Esophagus (tissue), 2 donors: ENCODE data around the gene ADAMTSL3. TPM values are rescaled to one million over a fixed set of nuclear protein-coding genes. Genes with fewer than 3 reads are reported as not detected.
"Not testable (repeated sequence)": the region's sequence is repeated elsewhere in the genome, so short reads cannot be mapped to it uniquely, and the experiment has no call there.

ENCODE experiments used
- H3K27ac ChIP-seq, 2 donors: one replicate each; pipeline ENCODE4 v1.5.1; 2013; ENCODE audit warnings: low read depth in 2 of 2, mild to moderate bottlenecking in 2 of 2, inconsistent platforms in 1 of 2, low read length in 1 of 2, moderate library complexity in 1 of 2
- H3K27me3 ChIP-seq, 2 donors: one replicate each; pipeline ENCODE4 v1.6.1; 2013; ENCODE audit warnings: low read length in 2 of 2, control low read depth in 1 of 2, mild to moderate bottlenecking in 1 of 2; ENCODE audit not compliant: insufficient read depth in 2 of 2, control insufficient read depth in 1 of 2
- H3K36me3 ChIP-seq, 2 donors: one replicate each; pipeline ENCODE4 v1.6.1; 2013; ENCODE audit warnings: low read length in 1 of 2; ENCODE audit not compliant: control insufficient read depth in 2 of 2, insufficient read depth in 2 of 2
- H3K4me1 ChIP-seq, 2 donors: one replicate each; pipeline ENCODE4 v1.6.1; 2013; ENCODE audit warnings: low read length in 1 of 2; ENCODE audit not compliant: control insufficient read depth in 2 of 2, insufficient read depth in 2 of 2
- H3K4me3 ChIP-seq, 2 donors: one replicate each; pipeline ENCODE4 v1.5.1; 2013; ENCODE audit warnings: low read length in 2 of 2, mild to moderate bottlenecking in 2 of 2, low read depth in 1 of 2, moderate library complexity in 1 of 2
- H3K9me3 ChIP-seq, 2 donors: one replicate each; pipeline ENCODE4 v1.6.1; 2013; ENCODE audit warnings: mild to moderate bottlenecking in 2 of 2, low read depth in 1 of 2, low read length in 1 of 2, moderate library complexity in 1 of 2; ENCODE audit not compliant: control insufficient read depth in 2 of 2, insufficient read depth in 1 of 2
- WGBS, 2 donors: extraction: QIAGEN DNeasy Blood & Tissue Kit; methylation state at CpG; one replicate each; pipeline ENCODE4 v1.1.7; 2013; 5-methylcytosine and 5-hydroxymethylcytosine counted together
- polyA plus RNA-seq, 2 donors: library from polyadenylated mRNA; stranded (reverse); fragments of 200-250 nt; gene quantifications; one replicate each; pipeline ENCODE4 v1.2.3, GENCODE V29; 2013
- donor health status: healthy with polysubstance abuse.
- donor health status: Bipolar disorder and iron deficiency.

ADAMTSL3 gene
- polyA plus RNA-seq, 2 donors = 0.18 TPM

DNA sequence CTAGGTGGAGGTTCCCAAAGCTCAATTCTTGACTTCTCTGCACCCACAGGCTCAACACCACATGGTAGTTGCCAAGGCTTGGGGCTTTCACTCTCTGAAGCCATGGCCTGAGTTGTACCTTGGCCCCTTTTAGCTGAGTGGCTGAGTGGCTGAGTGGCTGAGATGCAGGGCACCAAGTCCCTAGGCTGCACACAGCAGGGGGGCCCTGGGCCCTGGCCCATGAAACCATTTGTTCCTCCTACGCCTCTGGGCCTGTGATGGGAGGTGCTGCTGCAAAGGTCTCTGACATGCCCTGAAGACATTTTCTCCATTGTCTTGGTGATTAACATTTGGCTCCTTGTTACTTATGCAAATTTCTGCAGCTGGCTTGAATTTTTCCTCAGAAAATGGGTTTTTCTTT, 103.4 kb downstream of the ADAMTSL3 start:
- not testable (repeated sequence) for H3K4me1 ChIP-seq, H3K9me3 ChIP-seq, H3K27me3 ChIP-seq, H3K27ac ChIP-seq, H3K4me3 ChIP-seq, H3K36me3 ChIP-seq
- WGBS, 2 donors = 75 to 89% methylated on average over 1 of the region's 1 CpG

DNA sequence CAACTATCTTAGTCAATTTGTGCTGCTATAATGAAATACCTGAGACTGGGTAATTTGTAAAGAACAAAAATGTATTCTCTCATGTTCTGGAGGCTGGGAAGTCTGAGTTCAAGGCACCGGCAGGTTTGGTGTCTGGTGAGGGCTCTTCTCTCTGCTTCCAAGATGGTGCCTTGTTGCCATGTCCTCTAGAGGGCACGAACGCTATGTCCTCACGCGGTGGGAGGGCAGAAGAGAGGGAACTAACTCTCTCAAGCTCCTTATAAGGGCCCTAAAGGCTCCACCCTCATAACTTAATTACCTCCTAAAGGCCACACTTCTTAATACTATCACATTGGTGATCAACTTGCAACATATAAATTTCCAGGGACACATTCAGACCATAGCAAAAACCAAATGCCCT, 108.4 kb downstream of the ADAMTSL3 start:
- 92 to 95% methylated on average over 5 of the region's 5 CpGs for WGBS, 2 donors
- Histone ChIP-seq H3K9me3 (peaks cover 0 to under 1% of the 10 kb centered on the region in 2 donors), H3K27me3 (no peaks in the 10 kb centered on the region), H3K4me3 (no peak overlapping the region), H3K27ac (no peak overlapping the region), H3K36me3 (no peaks in the 10 kb centered on the region), H3K4me1 (no peaks in the 10 kb centered on the region)

DNA sequence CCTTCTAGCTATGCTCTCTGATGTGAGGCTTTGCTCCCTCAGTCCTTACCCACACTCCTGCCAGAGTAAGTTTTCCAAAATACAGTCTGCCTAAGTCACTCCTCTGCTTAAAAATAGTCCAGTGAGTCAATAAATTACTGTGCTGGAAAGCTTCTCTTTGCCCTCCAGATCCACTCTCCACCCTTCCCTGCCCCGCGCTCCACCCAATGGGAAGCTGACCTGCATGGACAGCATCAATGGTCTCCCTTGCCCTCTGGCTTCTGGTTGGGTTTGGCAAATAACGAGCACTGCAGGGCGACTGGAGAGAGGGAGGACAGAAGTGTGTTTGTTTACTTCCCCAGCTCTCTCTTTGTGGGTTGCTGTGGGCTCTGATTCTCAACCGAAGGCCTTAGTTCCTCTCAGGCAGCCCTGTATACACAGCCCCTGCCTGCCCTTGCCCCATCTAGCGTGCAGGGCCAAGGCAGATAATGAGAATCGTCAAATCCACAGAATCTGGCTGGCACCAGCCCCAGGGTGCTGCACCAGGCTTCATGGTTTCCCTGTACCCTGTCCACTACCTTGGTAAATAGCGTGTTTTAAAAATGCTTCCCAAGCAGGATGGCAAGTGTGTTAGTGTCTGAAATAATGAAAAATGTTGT, 110.4 kb downstream of the ADAMTSL3 start:
- Histone ChIP-seq H3K9me3 (no peaks in the 10 kb centered on the region), H3K4me3 (no peak overlapping the region), H3K27ac (no peak overlapping the region), H3K27me3 (no peaks in the 10 kb centered on the region), H3K36me3 (no peaks in the 10 kb centered on the region), H3K4me1 (no peaks in the 10 kb centered on the region)
- WGBS, 2 donors = 69% methylated on average over 8 of the region's 8 CpGs

DNA sequence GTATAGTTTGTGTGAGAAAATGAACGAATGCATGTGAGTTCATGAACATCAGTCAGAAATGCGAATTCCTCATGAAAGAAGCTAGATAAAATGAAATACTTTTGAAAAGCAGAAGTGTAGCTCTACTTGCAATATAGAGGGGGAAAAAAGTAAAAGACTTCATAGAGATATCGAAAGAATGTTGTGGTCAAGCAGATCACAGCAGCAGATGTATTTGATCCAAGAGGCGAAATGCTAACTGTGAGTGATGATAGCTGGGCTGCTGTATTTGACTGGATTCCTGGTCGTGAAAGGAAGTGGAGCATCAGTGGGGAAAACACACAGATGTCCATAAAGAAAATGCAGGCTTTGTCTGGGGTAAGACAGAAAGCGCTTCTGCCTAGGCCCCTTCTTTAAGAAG, 112.4 kb downstream of the ADAMTSL3 start:
- no peaks in the 10 kb centered on the region for H3K4me1 ChIP-seq
- WGBS, 2 donors = 80 to 85% methylated on average over 6 of the region's 6 CpGs
- no peak overlapping the region for H3K4me3 ChIP-seq
- H3K27me3 ChIP-seq = no peaks in the 10 kb centered on the region
- no peak overlapping the region for H3K27ac ChIP-seq
- no peaks in the 10 kb centered on the region for H3K9me3 ChIP-seq
- H3K36me3 ChIP-seq = no peaks in the 10 kb centered on the region

DNA sequence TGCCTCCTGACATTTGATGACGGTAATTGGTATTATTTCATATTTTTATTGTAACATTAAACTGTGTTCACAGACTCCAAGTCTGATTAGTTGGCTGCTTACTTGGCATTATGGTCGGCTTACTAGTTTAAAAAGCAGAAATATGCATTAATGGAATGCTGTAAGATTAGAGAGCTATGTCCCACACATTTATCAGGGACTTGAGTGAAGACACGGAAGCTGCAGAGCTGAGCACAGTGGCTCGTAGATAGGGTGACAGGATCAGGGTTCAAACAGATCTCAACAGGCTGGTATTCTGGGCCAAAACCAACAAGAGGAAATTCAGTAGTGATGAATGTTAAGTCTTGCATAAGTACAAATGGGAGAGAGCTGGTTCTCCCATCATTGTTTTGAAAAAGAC, 113.8 kb downstream of the ADAMTSL3 start:
- H3K27ac ChIP-seq = no peak overlapping the region
- no peak overlapping the region for H3K4me3 ChIP-seq
- H3K36me3 ChIP-seq = no peaks in the 10 kb centered on the region
- H3K9me3 ChIP-seq = no peaks in the 10 kb centered on the region
- no peaks in the 10 kb centered on the region for H3K27me3 ChIP-seq
- no peaks in the 10 kb centered on the region for H3K4me1 ChIP-seq
- 70 to 81% methylated on average over 4 of the region's 4 CpGs for WGBS, 2 donors

DNA sequence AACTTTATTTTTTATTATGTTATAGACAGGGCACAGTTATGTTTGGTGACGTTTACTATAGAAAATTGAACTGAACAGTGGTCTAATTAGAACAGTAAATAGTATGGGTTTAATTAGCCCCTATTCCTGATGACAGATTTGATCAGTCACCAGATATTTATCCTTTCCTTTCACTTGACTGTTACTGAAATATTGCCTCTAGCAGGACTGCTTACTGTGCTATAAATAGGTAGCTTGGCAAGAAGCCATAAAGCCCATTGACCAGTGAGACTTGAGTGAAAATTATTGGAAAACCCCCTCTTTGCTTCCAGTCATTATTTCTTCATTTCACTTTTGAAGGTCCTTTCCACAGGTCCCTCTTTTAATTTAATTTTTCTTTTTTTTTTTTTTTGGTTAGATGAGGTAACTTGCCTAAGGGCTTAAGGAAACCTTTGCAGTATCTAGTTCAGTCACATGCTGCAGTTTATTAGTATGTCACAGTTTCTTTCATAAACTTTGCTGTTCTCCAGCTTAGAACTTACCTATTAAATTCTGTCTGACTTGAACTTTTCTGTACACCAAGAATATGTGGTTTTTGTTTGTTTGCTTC, 115.6 kb downstream of the ADAMTSL3 start:
- WGBS, 2 donors = 60 to 64% methylated on average over 1 of the region's 1 CpG
- Histone ChIP-seq H3K4me3 (no peak overlapping the region), H3K27me3 (peaks cover 0 to 3% of the 10 kb centered on the region in 2 donors), H3K36me3 (no peaks in the 10 kb centered on the region), H3K9me3 (no peaks in the 10 kb centered on the region), H3K27ac (no peak overlapping the region), H3K4me1 (no peaks in the 10 kb centered on the region)

DNA sequence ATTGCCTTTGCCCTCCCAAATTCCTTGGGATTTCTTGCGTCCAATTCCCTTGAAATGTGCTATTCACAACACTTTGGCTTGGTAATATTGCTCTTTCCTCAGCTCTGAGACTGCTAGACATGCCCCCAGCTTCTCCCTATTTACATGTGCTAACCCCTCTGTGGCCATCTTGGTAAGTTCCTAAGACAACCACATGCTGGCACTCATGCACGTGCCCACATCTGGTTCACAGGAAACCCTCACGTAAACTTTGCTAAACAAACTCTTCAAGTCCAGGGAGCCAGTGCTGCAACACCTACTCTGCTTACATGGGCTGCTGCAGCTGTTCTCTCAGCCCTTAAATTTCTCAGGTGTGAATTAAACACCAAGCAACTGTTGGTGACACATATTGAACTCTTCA, 121.8 kb downstream of the ADAMTSL3 start:
- WGBS, 2 donors = 36 to 67% methylated on average over 3 of the region's 3 CpGs

DNA sequence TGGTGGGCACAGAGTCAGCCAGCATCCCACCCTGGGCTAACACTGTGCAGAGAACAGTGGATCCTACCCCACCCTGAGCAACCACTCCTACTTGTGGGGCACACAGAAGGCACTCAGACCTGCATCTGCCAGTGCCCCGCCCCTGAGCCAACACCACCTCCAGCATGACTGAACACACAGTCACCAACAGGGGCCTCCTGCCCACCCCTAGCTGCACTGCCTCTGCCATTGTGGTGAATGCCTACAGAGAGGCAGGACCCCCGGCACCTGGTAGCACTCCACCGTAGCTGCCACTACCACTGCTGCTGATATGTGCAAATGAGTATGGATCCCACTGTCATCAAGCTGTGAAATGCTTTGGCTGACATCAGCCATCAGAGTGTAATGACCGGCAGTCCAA, 123.1 kb downstream of the ADAMTSL3 start:
- Histone ChIP-seq H3K9me3 (no peaks in the 10 kb centered on the region), H3K4me3 (no peak overlapping the region), H3K27me3 (peaks cover 0 to 3% of the 10 kb centered on the region in 2 donors), H3K4me1 (no peaks in the 10 kb centered on the region), H3K36me3 (no peaks in the 10 kb centered on the region), H3K27ac (no peak overlapping the region)
- 91 to 95% methylated on average over 4 of the region's 4 CpGs for WGBS, 2 donors

More for the DNA sequence above, 121.8 kb downstream of the ADAMTSL3 start:
- H3K27me3 ChIP-seq = peaks cover 0 to 3% of the 10 kb centered on the region in 2 donors
- H3K4me3 ChIP-seq = no peak overlapping the region
- no peaks in the 10 kb centered on the region for H3K4me1 ChIP-seq
- no peaks in the 10 kb centered on the region for H3K9me3 ChIP-seq
- H3K27ac ChIP-seq = no peak overlapping the region
- H3K36me3 ChIP-seq = no peaks in the 10 kb centered on the region

DNA sequence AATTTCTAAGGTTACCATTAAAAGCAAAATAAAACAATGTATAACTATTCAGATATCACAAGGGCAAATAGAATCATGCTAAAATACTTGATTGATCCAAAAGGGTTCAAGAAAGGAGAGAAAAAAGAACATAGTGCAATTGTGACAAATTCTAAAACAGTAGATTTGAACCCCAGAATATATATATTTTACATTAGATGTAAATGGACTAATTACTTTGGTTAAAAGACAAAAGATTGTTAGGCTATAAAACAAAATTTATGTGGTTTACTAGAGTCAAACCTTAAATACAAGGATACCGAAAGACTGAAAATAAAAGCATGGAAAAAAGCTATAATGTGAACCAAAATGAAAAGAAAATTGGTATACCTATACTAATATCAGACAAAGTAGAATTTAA, 129.3 kb downstream of the ADAMTSL3 start:
- 90 to 96% methylated on average over 1 of the region's 1 CpG for WGBS, 2 donors
- H3K27me3 ChIP-seq = no peaks in the 10 kb centered on the region
- H3K36me3 ChIP-seq = no peaks in the 10 kb centered on the region
- no peak overlapping the region for H3K4me3 ChIP-seq
- H3K4me1 ChIP-seq = no peaks in the 10 kb centered on the region
- no peaks in the 10 kb centered on the region for H3K9me3 ChIP-seq
- no peak overlapping the region for H3K27ac ChIP-seq

DNA sequence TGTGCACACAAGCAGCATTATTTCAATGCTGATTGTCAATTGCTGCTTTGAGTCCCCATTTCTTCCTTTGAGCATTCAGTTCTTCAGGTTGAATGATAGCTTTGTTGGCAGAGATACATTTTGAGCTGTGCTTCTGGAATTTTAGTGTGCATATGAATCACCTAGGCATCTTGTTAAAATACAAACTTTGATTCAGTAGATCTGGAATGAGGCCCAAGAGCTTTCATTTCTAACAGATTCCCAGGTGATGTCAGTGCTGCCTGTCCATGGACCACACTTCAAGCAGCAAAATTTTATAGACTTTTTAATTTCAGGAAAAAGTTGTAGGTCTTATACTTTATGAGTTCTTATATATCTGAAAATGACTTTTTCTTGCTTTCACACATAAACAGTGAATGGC, 131.1 kb downstream of the ADAMTSL3 start:
- no peaks in the 10 kb centered on the region for H3K4me1 ChIP-seq
- no peak overlapping the region for H3K27ac ChIP-seq
- no peaks in the 10 kb centered on the region for H3K9me3 ChIP-seq
- no peaks in the 10 kb centered on the region for H3K36me3 ChIP-seq
- no peaks in the 10 kb centered on the region for H3K27me3 ChIP-seq
- H3K4me3 ChIP-seq = no peak overlapping the region
